K562 (cell line): ENCODE data around the gene LSM12. TPM values are rescaled to one million over a fixed set of nuclear protein-coding genes. Genes with fewer than 3 reads are reported as not detected.
A peak's percentile ranks its signal among the peaks of the same experiment; 100 is the strongest.

Experiments used
- ATAC-seq: fragments of 200-7000 bp; cut with Tn5 transposase; 3 replicates; pipeline ENCODE4 v1.9.1; 2020; ENCODE audit warnings: moderate library complexity
- BruUV-seq: library from RNA; stranded (reverse); fragments of 400-500 nt; replicated peaks from 2 replicates; lab custom pipeline; 2021; lab: Mats Ljungman, UMichigan
- CTCF ChIA-PET: fragments of 300-600 bp; formaldehyde crosslinking; extraction: SDS; loops from one replicate; lab custom pipeline; 2021; ENCODE audit warnings: low intra/inter-chr PET ratio; lab: Yijun Ruan, JAX
- POLR2A ChIA-PET: fragments of 300-600, 350-650 bp; sonication (Branson Sonifier 250); formaldehyde crosslinking; extraction: SDS; loops from one replicate; lab custom pipeline; 2021; ENCODE audit warnings: antibody characterized with exemption, inconsistent platforms; lab: Yijun Ruan, JAX
- DNase-seq, 4 experiments: peaks; one replicate each; pipeline versions ENCODE4 v3.0.0 to v3.0.0-alpha.2; 2011 to 2018; ENCODE audit warnings: low spot score in 3 of 4, mixed read lengths in 3 of 4; ENCODE audit errors: extremely low read depth in 1 of 4
- FAIRE-seq: peaks from 2 replicates; lab custom pipeline; 2011; peaks lifted over from hg19 to GRCh38; lab: Jason Lieb, UNC
- H2AFZ ChIP-seq: 2 replicates; pipeline ENCODE4 v1.6.0; 2011; ENCODE audit warnings: low read depth, low read length, control low read depth, inconsistent platforms
- H3K27ac ChIP-seq: fragments of 200-600 bp; 3 replicates; pipeline ENCODE4 v1.8.0; 2011; ENCODE audit warnings: low read depth, mild to moderate bottlenecking, control low read depth, inconsistent platforms, low read length, moderate library complexity, mixed read lengths; ENCODE audit errors: extremely low read depth
- H3K27me3 ChIP-seq, 2 experiments: fragments of 300-600 bp in 1 of 2; 2 replicates in 1 of 2; 3 replicates in 1 of 2; pipeline versions ENCODE4 v1.6.0 to v1.8.0; 2011; ENCODE audit warnings: inconsistent platforms in 2 of 2, low read length in 2 of 2, mild to moderate bottlenecking in 1 of 2, mixed read lengths in 1 of 2, moderate library complexity in 1 of 2; ENCODE audit not compliant: control insufficient read depth in 2 of 2, insufficient read depth in 2 of 2
- H3K36me3 ChIP-seq: fragments of 300-600 bp; 3 replicates; pipeline ENCODE4 v1.8.0; 2011; ENCODE audit warnings: mild to moderate bottlenecking, low read length, inconsistent platforms; ENCODE audit not compliant: control insufficient read depth, insufficient read depth
- H3K4me1 ChIP-seq, 2 experiments: fragments of 200-600 bp in 1 of 2; replicated peaks in 1 of 2; 2 replicates in 1 of 2; 3 replicates in 1 of 2; pipeline versions ENCODE4 v1.5.1 to v1.8.0; 2011; ENCODE audit warnings: inconsistent platforms in 2 of 2, low read length in 2 of 2, mild to moderate bottlenecking in 1 of 2, mixed read lengths in 1 of 2, moderate library complexity in 1 of 2; ENCODE audit not compliant: control insufficient read depth in 2 of 2, insufficient read depth in 2 of 2
- H3K4me2 ChIP-seq: 2 replicates; pipeline ENCODE4 v1.6.1; 2011; ENCODE audit warnings: low read length, control low read depth, inconsistent platforms, mixed read lengths; ENCODE audit not compliant: insufficient read depth
- H3K4me3 ChIP-seq: fragments of 200-600 bp; sonication (generic), shearing (Covaris generic); 2 replicates; pipeline ENCODE4 v1.5.1; 2016; ENCODE audit warnings: control low read depth, inconsistent platforms
- H3K79me2 ChIP-seq: fragments of 200-600 bp; 3 replicates; pipeline ENCODE4 v1.8.0; 2011; ENCODE audit warnings: low read length, inconsistent platforms; ENCODE audit not compliant: control insufficient read depth, insufficient read depth
- H3K9ac ChIP-seq, 2 experiments: 2 replicates each; pipeline versions ENCODE4 v1.6.0 to v1.6.1; 2011; ENCODE audit warnings: low read depth in 2 of 2, low read length in 2 of 2, control low read depth in 1 of 2, inconsistent platforms in 1 of 2, mild to moderate bottlenecking in 1 of 2, mixed read lengths in 1 of 2; ENCODE audit not compliant: insufficient read depth in 1 of 2
- H3K9me1 ChIP-seq: one replicate; pipeline ENCODE4 v1.6.0; 2011; ENCODE audit warnings: inconsistent platforms, mild to moderate bottlenecking, low read length, moderate library complexity; ENCODE audit not compliant: control insufficient read depth, insufficient read depth
- H3K9me3 ChIP-seq: replicated peaks from 2 replicates; pipeline ENCODE4 v1.5.1; 2011; ENCODE audit warnings: low read depth, low read length, inconsistent platforms; ENCODE audit not compliant: control insufficient read depth, insufficient read depth
- H4K20me1 ChIP-seq: replicated peaks from 2 replicates; pipeline ENCODE4 v1.6.1; 2011; ENCODE audit warnings: low read length, inconsistent platforms, mixed read lengths; ENCODE audit not compliant: control insufficient read depth, insufficient read depth
- COPS2 ChIP-seq: fragments of 450-650 bp; conservative IDR thresholded peaks from 2 replicates; pipeline ENCODE4 v1.6.1; 2016; ENCODE audit warnings: mild to moderate bottlenecking, moderate library complexity
- CREB1 ChIP-seq, 2 experiments: sonication (generic) in 1 of 2; formaldehyde crosslinking in 1 of 2; IDR thresholded peaks; 2 replicates each; pipeline versions ENCODE4 v1.6.1 to v1.8.0; 2012 to 2022; ENCODE audit warnings: inconsistent platforms in 1 of 2, mild to moderate bottlenecking in 1 of 2, missing genetic modification reagents in 1 of 2, moderate library complexity in 1 of 2
- CTBP1 ChIP-seq: fragments of 450-650 bp; IDR thresholded peaks from 2 replicates; pipeline ENCODE4 v1.6.1; 2016; ENCODE audit warnings: borderline replicate concordance
- GABPB1 ChIP-seq: sonication (generic); formaldehyde crosslinking; IDR thresholded peaks from 2 replicates; pipeline ENCODE4 v1.8.0; 2022; ENCODE audit warnings: mild to moderate bottlenecking, missing genetic modification reagents
- MNT ChIP-seq, 2 experiments: fragments of 450-650 bp; conservative IDR thresholded peaks; 2 replicates each; pipeline ENCODE4 v1.6.1; 2017; ENCODE audit warnings: mild to moderate bottlenecking in 2 of 2, moderate library complexity in 2 of 2
- POLR2A ChIP-seq: fragments of 450-650 bp; conservative IDR thresholded peaks from 2 replicates; pipeline ENCODE4 v1.6.1; 2016
- POLR2G ChIP-seq: fragments of 200-400 bp; formaldehyde crosslinking; IDR thresholded peaks from 2 replicates; pipeline ENCODE4 v1.6.1; 2017; ENCODE audit warnings: low read depth, mild to moderate bottlenecking, antibody characterized with exemption, low read length, moderate library complexity
- RUNX1 ChIP-seq: sonication (generic); IDR thresholded peaks from 2 replicates; pipeline ENCODE4 v1.6.1; 2016; ENCODE audit warnings: antibody characterized with exemption, low read depth
- STAT5A ChIP-seq: IDR thresholded peaks from 2 replicates; pipeline ENCODE4 v1.6.1; 2012; ENCODE audit warnings: low read length, inconsistent platforms, borderline replicate concordance
- U2AF1 ChIP-seq: fragments of 200-400 bp; formaldehyde crosslinking; optimal IDR thresholded peaks from 2 replicates; pipeline ENCODE3; 2017; ENCODE audit warnings: mild to moderate bottlenecking, low read depth, low read length, moderate library complexity
- ZBTB7A ChIP-seq: IDR thresholded peaks from 2 replicates; pipeline ENCODE4 v1.6.1; 2011; ENCODE audit warnings: low read depth, mild to moderate bottlenecking, low read length, moderate library complexity, borderline replicate concordance; ENCODE audit not compliant: control insufficient read depth
- ZNF263 ChIP-seq: sonication (generic); formaldehyde crosslinking; IDR thresholded peaks from 2 replicates; pipeline ENCODE4 v1.8.0; 2022; ENCODE audit warnings: mild to moderate bottlenecking, missing genetic modification reagents, borderline replicate concordance
- ZNF384 ChIP-seq: IDR thresholded peaks from 2 replicates; pipeline ENCODE4 v1.6.1; 2012; ENCODE audit warnings: low read depth, low read length, improper control_type of control experiment
- ZNF696 ChIP-seq: fragments of 250-450 bp; sonication (Bioruptor Pico); conservative IDR thresholded peaks from 2 replicates; pipeline ENCODE4 v1.4.0; 2020; ENCODE audit warnings: mild to moderate bottlenecking, moderate library complexity
- WGBS: fragments of 100-300 bp; shearing (Covaris generic); methylation state at CpG from one replicate; pipeline ENCODE4 v1.1.6; 2016; ENCODE audit warnings: low coverage, mixed read lengths; ENCODE audit not compliant: insufficient coverage; ENCODE audit errors: missing lambda C conversion rate; 5-methylcytosine and 5-hydroxymethylcytosine counted together
- in situ Hi-C: fragments of 300-500 bp; cut with MboI; formaldehyde crosslinking; loops from 4 replicates; pipeline ENCODE4 v1.15.0; 2018; ENCODE audit warnings: inconsistent platforms, mixed read lengths
- intact Hi-C: fragments of 100-400 bp; cut with micrococcal nuclease; formaldehyde crosslinking; loops from 2 replicates; pipeline ENCODE4 v1.14.2; 2022
- polyA plus RNA-seq, 8 experiments: library from polyadenylated mRNA; depleted of rRNA in 4 of 8; stranded (reverse) in 5 of 8; unstranded in 3 of 8; fragments of >200 nt; fragmentation: Nextera tagmentation in 2 of 8; fragmentation: Illumina TruSeq in 1 of 8; extraction: Ambion mirVana in 2 of 8; extraction: Trizol in 1 of 8; gene quantifications; 2 replicates each; pipeline versions ENCODE4 v1.2.1 to v1.2.3, GENCODE V29; 2011 to 2014; ENCODE audit warnings: inconsistent platforms in 1 of 8, missing spikeins in 1 of 8
- total RNA-seq, 7 experiments: library from RNA; depleted of rRNA in 6 of 7; stranded (reverse); fragments of >200 nt in 6 of 7; fragmentation: Illumina TruSeq in 2 of 7; extraction: Trizol in 2 of 7; gene quantifications; 2 replicates each; pipeline versions ENCODE4 v1.2.1 to v1.2.3, GENCODE V29; 2011 to 2021; ENCODE audit warnings: low replicate concordance in 1 of 7

LSM12 gene
- total and polyA plus RNA-seq, 9 of the 15 experiments (the other 6 are each of a cell fraction or from before 2014, with no cell fraction given) = 53.0 to 258 (median 89.3) TPM

GRCh38 chr17:44088254-44088653 is 21.8 kb upstream of the LSM12 start:
- no peak for FAIRE-seq
- POLR2A ChIA-PET = interaction anchor here (1.1 to 1.7 kb wide), 2 partner anchors 13 to 21 kb away, joined by 3 to 4 read pairs; partner anchors contain the start of gene LSM12

GRCh38 chr17:44087319-44087718 is 20.8 kb upstream of the LSM12 start:
- intact Hi-C loops = no loop called here
- BruUV-seq = no TSS peak
- H3K36me3 ChIP-seq = peaks cover 27% of the 10 kb centered on the region; the same call in 1 of the 3 replicates
- no peaks in the 10 kb centered on the region for H3K27me3 ChIP-seq
- 16% methylated on average over 8 of the region's 8 CpGs for WGBS
- FAIRE-seq (no peak), ATAC-seq (peak; percentile 2; the same call in 2 of the 3 replicates), DNase-seq (peak in 2 of 4 experiments; percentile 29 to 38)
- TF ChIP-seq ZNF263 (CRISPR knock-in tag) (peak; percentile 95), POLR2A (0 out of 2 replicates have a peak, but pooled peaks have one; percentile 13), ZBTB7A (peak; percentile 51; the same call in 1 of the 2 replicates), COPS2 (no peak), ZNF696 (CRISPR knock-in tag) (no peak), CREB1 (IDR thresholded peaks at IDR 0.05) (0 out of 2 replicates have a peak, but pooled peaks have one; percentile 3), CREB1 (CRISPR knock-in tag; IDR thresholded peaks at IDR 0.05) (no peak), CTBP1 (peak; percentile 20; the same call in 1 of the 2 replicates), GABPB1 (0 out of 2 replicates have a peak, but pooled peaks have one; percentile 9), ZNF384 (no peak), MNT (conservative IDR thresholded peaks at IDR 0.05) (peak in 1 of 2 experiments; percentile 8; a peak in 1 of 4 replicates)
- in situ Hi-C loops = no loop called here
- ChIA-PET CTCF (no interaction called here), POLR2A (interaction anchor here (0.7 to 1.7 kb wide), 9 partner anchors 8 to 784 kb away, joined by 3 to 5 read pairs (median 3); partner anchors contain the start of genes LSM12 and TMUB2)
- peaks cover 4% of the 10 kb centered on the region for H3K9me1 ChIP-seq
- H3K79me2 ChIP-seq = no peaks in the 10 kb centered on the region; the same call in 2 of the 3 replicates
- H3K4me3 ChIP-seq = no peak overlapping the region; the same call in 1 of the 2 replicates
- H3K9ac ChIP-seq = peak overlapping the region; percentile 65 to 86
- H4K20me1 ChIP-seq = no peaks in the 10 kb centered on the region
- peak overlapping the region; percentile 85 for H3K4me2 ChIP-seq
- peak overlapping the region; percentile 86 for H2AFZ ChIP-seq
- H3K9me3 ChIP-seq = no peaks in the 10 kb centered on the region
- peak overlapping the region; percentile 91 for H3K27ac ChIP-seq
- H3K4me1 ChIP-seq = peaks cover 21 to 59% of the 10 kb centered on the region in 2 experiments

More at GRCh38 chr17:44088254-44088653, 21.8 kb upstream of the LSM12 start:
- CTCF ChIA-PET = no interaction called here
- Histone ChIP-seq H3K27me3 (no peaks in the 10 kb centered on the region), H3K9ac (peak overlapping the region in 1 of 2 experiments; percentile 37; a peak in 1 of 4 replicates), H3K9me1 (peaks cover 4% of the 10 kb centered on the region), H3K36me3 (peaks cover 21% of the 10 kb centered on the region; the same call in 1 of the 3 replicates), H3K4me1 (peaks cover 21 to 63% of the 10 kb centered on the region in 2 experiments), H3K79me2 (no peaks in the 10 kb centered on the region; the same call in 2 of the 3 replicates), H2AFZ (no peak overlapping the region), H3K4me2 (no peak overlapping the region), H3K4me3 (no peak overlapping the region), H3K9me3 (no peaks in the 10 kb centered on the region), H3K27ac (no peak overlapping the region), H4K20me1 (no peaks in the 10 kb centered on the region)
- no peak for DNase-seq
- intact Hi-C loops = no loop called here
- TF ChIP-seq POLR2G = peak; percentile 50; the same call in 1 of the 2 replicates
- no peak for TF ChIP-seq STAT5A
- no peak for TF ChIP-seq RUNX1
- no peak for TF ChIP-seq U2AF1
- 93% methylated on average over 16 of the region's 16 CpGs for WGBS
- no peak for ATAC-seq
- in situ Hi-C loops = no loop called here
- no TSS peak for BruUV-seq
